Measurements from ENCODE around the gene RTBDN. TPM values are rescaled to one million over a fixed set of nuclear protein-coding genes. Genes with fewer than 3 reads are reported as not detected.

RTBDN gene
- total and polyA plus RNA-seq, 2 experiments from 2014 or later, result 4.1 to 4.6 TPM

DNA sequence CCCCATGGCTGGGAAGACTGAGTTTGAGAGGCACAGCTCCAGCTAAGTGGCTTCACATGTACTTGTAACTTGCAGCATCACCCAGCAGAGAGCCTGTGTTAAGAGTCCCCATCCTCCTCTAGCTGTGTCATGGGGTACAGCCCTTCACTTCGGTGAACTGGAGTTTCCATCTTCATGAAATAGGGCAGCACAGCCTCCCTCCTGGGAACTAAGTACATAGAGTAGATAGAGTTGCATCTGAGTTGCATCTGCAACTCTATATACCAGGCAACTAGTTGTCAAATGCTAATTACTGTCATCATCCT, 34.0 kb downstream of the RTBDN start:
- ATAC-seq (no peak), DNase-seq (ENCODE audit: low spot score) (no peak)
- Histone ChIP-seq H3K79me2 (replicated peaks; ENCODE audit: insufficient read depth) (peaks cover 13% of the 10 kb centered on the region), H2AFZ (no peak overlapping the region), H3K4me1 (ENCODE audit: insufficient read depth) (peaks cover 16% of the 10 kb centered on the region), H3K27ac (ENCODE audit: low read depth) (no peak overlapping the region), H3K4me3 (peak overlapping the region; percentile 99), H3K36me3 (ENCODE audit: insufficient read depth) (peaks cover 9% of the 10 kb centered on the region; the same call in 1 of the 2 replicates), H3K9me2 (ENCODE audit: insufficient read depth) (no peaks in the 10 kb centered on the region), H3F3A (replicated peaks; ENCODE audit: low read depth) (peaks cover 22% of the 10 kb centered on the region), H3K4me2 (peak overlapping the region; percentile 97), H4K20me1 (replicated peaks; ENCODE audit: insufficient read depth) (no peaks in the 10 kb centered on the region), H3K27me3 (ENCODE audit: insufficient read depth) (peaks cover 10% of the 10 kb centered on the region)
- Mint-ChIP-seq H3K27me3 (ENCODE audit: insufficient read depth, low read depth, poor library complexity) (peaks cover 4% of the 10 kb centered on the region), H3K27ac (no peak overlapping the region), H3K4me3 (peak overlapping the region; percentile 93), H3K36me3 (ENCODE audit: low read depth) (peaks cover 46% of the 10 kb centered on the region), H3K9me3 (no peaks in the 10 kb centered on the region), H3K4me1 (peaks cover 22% of the 10 kb centered on the region)
- TF ChIP-seq, protein P1, sequence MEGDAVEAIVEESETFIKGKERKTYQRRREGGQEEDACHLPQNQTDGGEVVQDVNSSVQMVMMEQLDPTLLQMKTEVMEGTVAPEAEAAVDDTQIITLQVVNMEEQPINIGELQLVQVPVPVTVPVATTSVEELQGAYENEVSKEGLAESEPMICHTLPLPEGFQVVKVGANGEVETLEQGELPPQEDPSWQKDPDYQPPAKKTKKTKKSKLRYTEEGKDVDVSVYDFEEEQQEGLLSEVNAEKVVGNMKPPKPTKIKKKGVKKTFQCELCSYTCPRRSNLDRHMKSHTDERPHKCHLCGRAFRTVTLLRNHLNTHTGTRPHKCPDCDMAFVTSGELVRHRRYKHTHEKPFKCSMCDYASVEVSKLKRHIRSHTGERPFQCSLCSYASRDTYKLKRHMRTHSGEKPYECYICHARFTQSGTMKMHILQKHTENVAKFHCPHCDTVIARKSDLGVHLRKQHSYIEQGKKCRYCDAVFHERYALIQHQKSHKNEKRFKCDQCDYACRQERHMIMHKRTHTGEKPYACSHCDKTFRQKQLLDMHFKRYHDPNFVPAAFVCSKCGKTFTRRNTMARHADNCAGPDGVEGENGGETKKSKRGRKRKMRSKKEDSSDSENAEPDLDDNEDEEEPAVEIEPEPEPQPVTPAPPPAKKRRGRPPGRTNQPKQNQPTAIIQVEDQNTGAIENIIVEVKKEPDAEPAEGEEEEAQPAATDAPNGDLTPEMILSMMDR (conservative IDR thresholded peaks at IDR 0.05; ENCODE audit: low read depth in 2 of 2), result no peak
- TF ChIP-seq CREB1 (CRISPR knock-in tag; IDR thresholded peaks at IDR 0.05; ENCODE audit: low read depth) (no peak), ZNF331 (CRISPR knock-in tag; IDR thresholded peaks at IDR 0.05; ENCODE audit: low read depth) (no peak), EZH2phosphoT487 (IDR thresholded peaks at IDR 0.05; ENCODE audit: unreplicated experiment) (no peak), POLR2AphosphoS5 (IDR thresholded peaks at IDR 0.05; ENCODE audit: low read depth) (no peak), EZH2 (IDR thresholded peaks at IDR 0.05; ENCODE audit: low read depth, unreplicated experiment) (no peak), ZNF114 (CRISPR knock-in tag; IDR thresholded peaks at IDR 0.05) (no peak), STAT1 (IDR thresholded peaks at IDR 0.05; ENCODE audit: unreplicated experiment) (no peak), JUNB (IDR thresholded peaks at IDR 0.05; ENCODE audit: unreplicated experiment) (no peak), NANOG (IDR thresholded peaks at IDR 0.05; ENCODE audit: borderline replicate concordance) (no peak)
- TF ChIP-seq, protein P2, sequence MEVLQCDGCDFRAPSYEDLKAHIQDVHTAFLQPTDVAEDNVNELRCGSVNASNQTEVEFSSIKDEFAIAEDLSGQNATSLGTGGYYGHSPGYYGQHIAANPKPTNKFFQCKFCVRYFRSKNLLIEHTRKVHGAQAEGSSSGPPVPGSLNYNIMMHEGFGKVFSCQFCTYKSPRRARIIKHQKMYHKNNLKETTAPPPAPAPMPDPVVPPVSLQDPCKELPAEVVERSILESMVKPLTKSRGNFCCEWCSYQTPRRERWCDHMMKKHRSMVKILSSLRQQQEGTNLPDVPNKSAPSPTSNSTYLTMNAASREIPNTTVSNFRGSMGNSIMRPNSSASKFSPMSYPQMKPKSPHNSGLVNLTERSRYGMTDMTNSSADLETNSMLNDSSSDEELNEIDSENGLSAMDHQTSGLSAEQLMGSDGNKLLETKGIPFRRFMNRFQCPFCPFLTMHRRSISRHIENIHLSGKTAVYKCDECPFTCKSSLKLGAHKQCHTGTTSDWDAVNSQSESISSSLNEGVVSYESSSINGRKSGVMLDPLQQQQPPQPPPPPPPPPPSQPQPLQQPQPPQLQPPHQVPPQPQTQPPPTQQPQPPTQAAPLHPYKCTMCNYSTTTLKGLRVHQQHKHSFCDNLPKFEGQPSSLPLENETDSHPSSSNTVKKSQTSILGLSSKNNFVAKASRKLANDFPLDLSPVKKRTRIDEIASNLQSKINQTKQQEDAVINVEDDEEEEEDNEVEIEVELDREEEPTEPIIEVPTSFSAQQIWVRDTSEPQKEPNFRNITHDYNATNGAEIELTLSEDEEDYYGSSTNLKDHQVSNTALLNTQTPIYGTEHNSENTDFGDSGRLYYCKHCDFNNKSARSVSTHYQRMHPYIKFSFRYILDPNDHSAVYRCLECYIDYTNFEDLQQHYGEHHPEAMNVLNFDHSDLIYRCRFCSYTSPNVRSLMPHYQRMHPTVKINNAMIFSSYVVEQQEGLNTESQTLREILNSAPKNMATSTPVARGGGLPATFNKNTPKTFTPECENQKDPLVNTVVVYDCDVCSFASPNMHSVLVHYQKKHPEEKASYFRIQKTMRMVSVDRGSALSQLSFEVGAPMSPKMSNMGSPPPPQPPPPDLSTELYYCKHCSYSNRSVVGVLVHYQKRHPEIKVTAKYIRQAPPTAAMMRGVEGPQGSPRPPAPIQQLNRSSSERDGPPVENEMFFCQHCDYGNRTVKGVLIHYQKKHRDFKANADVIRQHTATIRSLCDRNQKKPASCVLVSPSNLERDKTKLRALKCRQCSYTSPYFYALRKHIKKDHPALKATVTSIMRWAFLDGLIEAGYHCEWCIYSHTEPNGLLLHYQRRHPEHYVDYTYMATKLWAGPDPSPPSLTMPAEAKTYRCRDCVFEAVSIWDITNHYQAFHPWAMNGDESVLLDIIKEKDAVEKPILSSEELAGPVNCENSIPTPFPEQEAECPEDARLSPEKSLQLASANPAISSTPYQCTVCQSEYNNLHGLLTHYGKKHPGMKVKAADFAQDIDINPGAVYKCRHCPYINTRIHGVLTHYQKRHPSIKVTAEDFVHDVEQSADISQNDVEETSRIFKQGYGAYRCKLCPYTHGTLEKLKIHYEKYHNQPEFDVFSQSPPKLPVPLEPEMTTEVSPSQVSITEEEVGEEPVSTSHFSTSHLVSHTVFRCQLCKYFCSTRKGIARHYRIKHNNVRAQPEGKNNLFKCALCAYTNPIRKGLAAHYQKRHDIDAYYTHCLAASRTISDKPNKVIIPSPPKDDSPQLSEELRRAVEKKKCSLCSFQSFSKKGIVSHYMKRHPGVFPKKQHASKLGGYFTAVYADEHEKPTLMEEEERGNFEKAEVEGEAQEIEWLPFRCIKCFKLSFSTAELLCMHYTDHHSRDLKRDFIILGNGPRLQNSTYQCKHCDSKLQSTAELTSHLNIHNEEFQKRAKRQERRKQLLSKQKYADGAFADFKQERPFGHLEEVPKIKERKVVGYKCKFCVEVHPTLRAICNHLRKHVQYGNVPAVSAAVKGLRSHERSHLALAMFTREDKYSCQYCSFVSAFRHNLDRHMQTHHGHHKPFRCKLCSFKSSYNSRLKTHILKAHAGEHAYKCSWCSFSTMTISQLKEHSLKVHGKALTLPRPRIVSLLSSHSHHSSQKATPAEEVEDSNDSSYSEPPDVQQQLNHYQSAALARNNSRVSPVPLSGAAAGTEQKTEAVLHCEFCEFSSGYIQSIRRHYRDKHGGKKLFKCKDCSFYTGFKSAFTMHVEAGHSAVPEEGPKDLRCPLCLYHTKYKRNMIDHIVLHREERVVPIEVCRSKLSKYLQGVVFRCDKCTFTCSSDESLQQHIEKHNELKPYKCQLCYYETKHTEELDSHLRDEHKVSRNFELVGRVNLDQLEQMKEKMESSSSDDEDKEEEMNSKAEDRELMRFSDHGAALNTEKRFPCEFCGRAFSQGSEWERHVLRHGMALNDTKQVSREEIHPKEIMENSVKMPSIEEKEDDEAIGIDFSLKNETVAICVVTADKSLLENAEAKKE (CRISPR knock-in tag; IDR thresholded peaks at IDR 0.05), result no peak
- TF ChIP-seq, protein P3, sequence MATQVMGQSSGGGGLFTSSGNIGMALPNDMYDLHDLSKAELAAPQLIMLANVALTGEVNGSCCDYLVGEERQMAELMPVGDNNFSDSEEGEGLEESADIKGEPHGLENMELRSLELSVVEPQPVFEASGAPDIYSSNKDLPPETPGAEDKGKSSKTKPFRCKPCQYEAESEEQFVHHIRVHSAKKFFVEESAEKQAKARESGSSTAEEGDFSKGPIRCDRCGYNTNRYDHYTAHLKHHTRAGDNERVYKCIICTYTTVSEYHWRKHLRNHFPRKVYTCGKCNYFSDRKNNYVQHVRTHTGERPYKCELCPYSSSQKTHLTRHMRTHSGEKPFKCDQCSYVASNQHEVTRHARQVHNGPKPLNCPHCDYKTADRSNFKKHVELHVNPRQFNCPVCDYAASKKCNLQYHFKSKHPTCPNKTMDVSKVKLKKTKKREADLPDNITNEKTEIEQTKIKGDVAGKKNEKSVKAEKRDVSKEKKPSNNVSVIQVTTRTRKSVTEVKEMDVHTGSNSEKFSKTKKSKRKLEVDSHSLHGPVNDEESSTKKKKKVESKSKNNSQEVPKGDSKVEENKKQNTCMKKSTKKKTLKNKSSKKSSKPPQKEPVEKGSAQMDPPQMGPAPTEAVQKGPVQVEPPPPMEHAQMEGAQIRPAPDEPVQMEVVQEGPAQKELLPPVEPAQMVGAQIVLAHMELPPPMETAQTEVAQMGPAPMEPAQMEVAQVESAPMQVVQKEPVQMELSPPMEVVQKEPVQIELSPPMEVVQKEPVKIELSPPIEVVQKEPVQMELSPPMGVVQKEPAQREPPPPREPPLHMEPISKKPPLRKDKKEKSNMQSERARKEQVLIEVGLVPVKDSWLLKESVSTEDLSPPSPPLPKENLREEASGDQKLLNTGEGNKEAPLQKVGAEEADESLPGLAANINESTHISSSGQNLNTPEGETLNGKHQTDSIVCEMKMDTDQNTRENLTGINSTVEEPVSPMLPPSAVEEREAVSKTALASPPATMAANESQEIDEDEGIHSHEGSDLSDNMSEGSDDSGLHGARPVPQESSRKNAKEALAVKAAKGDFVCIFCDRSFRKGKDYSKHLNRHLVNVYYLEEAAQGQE (IDR thresholded peaks at IDR 0.05; ENCODE audit: unreplicated experiment), result no peak
- TF ChIP-seq, protein P4, sequence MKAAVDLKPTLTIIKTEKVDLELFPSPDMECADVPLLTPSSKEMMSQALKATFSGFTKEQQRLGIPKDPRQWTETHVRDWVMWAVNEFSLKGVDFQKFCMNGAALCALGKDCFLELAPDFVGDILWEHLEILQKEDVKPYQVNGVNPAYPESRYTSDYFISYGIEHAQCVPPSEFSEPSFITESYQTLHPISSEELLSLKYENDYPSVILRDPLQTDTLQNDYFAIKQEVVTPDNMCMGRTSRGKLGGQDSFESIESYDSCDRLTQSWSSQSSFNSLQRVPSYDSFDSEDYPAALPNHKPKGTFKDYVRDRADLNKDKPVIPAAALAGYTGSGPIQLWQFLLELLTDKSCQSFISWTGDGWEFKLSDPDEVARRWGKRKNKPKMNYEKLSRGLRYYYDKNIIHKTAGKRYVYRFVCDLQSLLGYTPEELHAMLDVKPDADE (IDR thresholded peaks at IDR 0.05), result no peak

Data from GM23338 (cell line).